Epithelial cell of proximal tubule (primary cell): ENCODE measurements around the gene AAGAB. TPM values are rescaled to one million over a fixed set of nuclear protein-coding genes. Genes with fewer than 3 reads are reported as not detected.

Experiments
- DNase-seq: peaks from one replicate; pipeline ENCODE4 v3.0.0-alpha.2; 2011; ENCODE audit warnings: low read depth
- H3K4me3 ChIP-seq: 2 replicates; pipeline ENCODE4 v1.5.1; 2011; ENCODE audit warnings: low read depth, mild to moderate bottlenecking, low read length
- CTCF ChIP-seq: conservative IDR thresholded peaks from 2 replicates; pipeline ENCODE4 v1.5.1; 2012; ENCODE audit warnings: low read depth, mild to moderate bottlenecking, low read length
- total RNA-seq: library from RNA; depleted of rRNA; stranded (reverse); fragments of >200 nt; gene quantifications from 2 replicates; pipeline ENCODE4 v1.2.3, GENCODE V29; 2015

Gene AAGAB
- total RNA-seq, 1 donor from 2014 or later = 41.5 TPM

GRCh38 chr15:67152429-67152828 is 102.0 kb downstream of the AAGAB start:
- no peak overlapping the region for H3K4me3 ChIP-seq
- DNase-seq = no peak
- TF ChIP-seq CTCF = no peak

Other genes starting within 250 kb of the AAGAB start
- 58.2 and 97.4 TPM in 2 replicates for gene SMAD3, start 189.1 kb downstream of the AAGAB start, total RNA-seq
- 0.92 and 2.2 TPM in 2 replicates for gene IQCH, start 125 bp upstream of the AAGAB start, total RNA-seq